GM23248 (cell line): ENCODE measurements around the gene CCDC149. TPM values are rescaled to one million over a fixed set of nuclear protein-coding genes. Genes with fewer than 3 reads are reported as not detected.

Source experiments
- DNase-seq: peaks from one replicate; pipeline ENCODE4 v3.0.0-alpha.2; 2015
- H2AFZ ChIP-seq: fragments of 200-600 bp; sonication (generic); 2 replicates; pipeline ENCODE4 v1.6.1; 2016; ENCODE audit warnings: antibody characterized with exemption
- H3F3A ChIP-seq: fragments of 200-600 bp; sonication (generic); 2 replicates; pipeline ENCODE4 v1.6.1; 2016; ENCODE audit warnings: mild to moderate bottlenecking, antibody characterized with exemption, mixed run types; ENCODE audit not compliant: insufficient read depth
- H3K27ac ChIP-seq: fragments of 200-600 bp; sonication (generic); 2 replicates; pipeline ENCODE4 v1.5.1; 2016; ENCODE audit warnings: mild to moderate bottlenecking
- H3K27me3 ChIP-seq: fragments of 200-600 bp; sonication (generic); replicated peaks from 2 replicates; pipeline ENCODE4 v1.6.1; 2016; ENCODE audit warnings: mild to moderate bottlenecking; ENCODE audit not compliant: insufficient read depth
- H3K36me3 ChIP-seq: fragments of 200-600 bp; sonication (generic); 2 replicates; pipeline ENCODE4 v1.6.1; 2016; ENCODE audit warnings: low read depth, mild to moderate bottlenecking
- H3K4me1 ChIP-seq: fragments of 200-600 bp; sonication (generic); 2 replicates; pipeline ENCODE4 v1.6.1; 2016; ENCODE audit warnings: mild to moderate bottlenecking; ENCODE audit not compliant: insufficient read depth
- H3K4me2 ChIP-seq: fragments of 200-600 bp; sonication (generic); one replicate; pipeline ENCODE4 v1.6.1; 2016; ENCODE audit warnings: mild to moderate bottlenecking; ENCODE audit not compliant: unreplicated experiment
- H3K4me3 ChIP-seq: fragments of 200-600 bp; sonication (generic); 2 replicates; pipeline ENCODE4 v1.5.1; 2016; ENCODE audit warnings: mild to moderate bottlenecking
- H3K79me2 ChIP-seq: fragments of 200-600 bp; sonication (generic); 2 replicates; pipeline ENCODE4 v1.6.1; 2016; ENCODE audit warnings: mild to moderate bottlenecking; ENCODE audit not compliant: insufficient read depth
- H3K9ac ChIP-seq: fragments of 200-600 bp; sonication (generic); 2 replicates; pipeline ENCODE4 v1.6.1; 2016; ENCODE audit warnings: mild to moderate bottlenecking
- H3K9me2 ChIP-seq: fragments of 200-600 bp; sonication (generic); 2 replicates; pipeline ENCODE4 v1.6.1; 2016; ENCODE audit warnings: mixed run types, mild to moderate bottlenecking, moderate library complexity; ENCODE audit not compliant: insufficient read depth
- H3K9me3 ChIP-seq: fragments of 200-600 bp; sonication (generic); one replicate; pipeline ENCODE4 v1.6.1; 2017; ENCODE audit warnings: low read depth
- H4K20me1 ChIP-seq: fragments of 200-600 bp; sonication (generic); 2 replicates; pipeline ENCODE4 v1.6.0; 2016; ENCODE audit not compliant: insufficient read depth
- EZH2 ChIP-seq: fragments of 200-600 bp; sonication (generic); IDR thresholded peaks from 2 replicates; pipeline ENCODE4 v1.6.1; 2018; ENCODE audit warnings: antibody characterized with exemption, mild to moderate bottlenecking; ENCODE audit not compliant: insufficient read depth, poor library complexity, severe bottlenecking
- EZH2phosphoT487 ChIP-seq: fragments of 200-600 bp; sonication (generic); IDR thresholded peaks from 2 replicates; pipeline ENCODE4 v1.6.1; 2018; ENCODE audit warnings: antibody characterized with exemption, moderate library complexity, mild to moderate bottlenecking, low read depth; ENCODE audit not compliant: insufficient read depth
- WGBS, 2 experiments: methylation state at CpG; one replicate each; pipeline ENCODE4 v1.1.6; 2015 to 2017; ENCODE audit warnings: low lambda C conversion rate in 2 of 2, low coverage in 1 of 2; ENCODE audit errors: missing lambda C conversion rate in 2 of 2; 5-methylcytosine and 5-hydroxymethylcytosine counted together
- in situ Hi-C: fragments of 300-500 bp; cut with MboI; formaldehyde crosslinking; loops from 2 replicates; pipeline ENCODE4 v1.15.0; 2020
- polyA plus RNA-seq: library from polyadenylated mRNA; unstranded; fragments of >200 nt; fragmentation: Nextera tagmentation; extraction: Ambion mirVana; gene quantifications from 2 replicates; pipeline ENCODE4 v1.2.1, GENCODE V29; 2016
- small RNA-seq: library from RNA; depleted of rRNA; stranded (forward); fragments of <200 nt; gene quantifications from one replicate; pipeline ENCODE3, GENCODE V24; 2014; ENCODE audit warnings: low read depth, low replicate concordance
- total RNA-seq: library from RNA; depleted of rRNA; stranded (reverse); fragments of >200 nt; shearing (Covaris generic); gene quantifications from 2 replicates; pipeline ENCODE4 v1.2.3, GENCODE V29; 2014; rRNA removed

CCDC149 gene
- total and polyA plus RNA-seq, 2 experiments from 2014 or later = 6.1 to 9.7 TPM

GRCh38 chr4:24765376-24765988 lies 147.4 kb downstream of the CCDC149 start:
- H3K4me2 ChIP-seq = peak overlapping the region; percentile 26
- no peak overlapping the region for H3K27ac ChIP-seq
- no peak overlapping the region for H3K4me3 ChIP-seq
- H3K9me2 ChIP-seq = no peaks in the 10 kb centered on the region
- 15% methylated on average over 4 of the region's 4 CpGs for WGBS, 2 experiments
- H3K9me3 ChIP-seq = no peaks in the 10 kb centered on the region
- no peak overlapping the region for H2AFZ ChIP-seq
- H3K4me1 ChIP-seq = peaks cover 30% of the 10 kb centered on the region
- no peaks in the 10 kb centered on the region for H3K79me2 ChIP-seq
- peaks cover 11% of the 10 kb centered on the region; the same call in 1 of the 2 replicates for H3F3A ChIP-seq
- no peaks in the 10 kb centered on the region for H3K27me3 ChIP-seq
- H3K36me3 ChIP-seq = no peaks in the 10 kb centered on the region
- no peak overlapping the region for H3K9ac ChIP-seq
- DNase-seq = peak; percentile 82
- TF ChIP-seq EZH2 (no peak), EZH2phosphoT487 (no peak)
- in situ Hi-C loops = no loop called here
- H4K20me1 ChIP-seq = no peaks in the 10 kb centered on the region

GRCh38 chr4:24764345-24764744 lies 148.5 kb downstream of the CCDC149 start:
- no peaks in the 10 kb centered on the region for H3K79me2 ChIP-seq
- no peaks in the 10 kb centered on the region for H3K27me3 ChIP-seq
- no peak overlapping the region for H3K4me2 ChIP-seq
- no peak for DNase-seq
- H3K36me3 ChIP-seq = no peaks in the 10 kb centered on the region
- 51 to 52% methylated on average over 3 of the region's 3 CpGs for WGBS, 2 experiments
- in situ Hi-C loops = no loop called here
- no peaks in the 10 kb centered on the region for H3K9me3 ChIP-seq
- peaks cover 19% of the 10 kb centered on the region for H3K4me1 ChIP-seq
- no peak overlapping the region for H3K27ac ChIP-seq
- no peak overlapping the region for H3K9ac ChIP-seq
- no peak overlapping the region for H3K4me3 ChIP-seq
- no peaks in the 10 kb centered on the region for H4K20me1 ChIP-seq
- 0 out of 2 replicates have a peak, but pooled peaks cover under 1% of the 10 kb centered on the region for H3F3A ChIP-seq
- no peaks in the 10 kb centered on the region for H3K9me2 ChIP-seq
- H2AFZ ChIP-seq = no peak overlapping the region
- no peak for TF ChIP-seq EZH2phosphoT487
- no peak for TF ChIP-seq EZH2

GRCh38 chr4:24763631-24764297 lies 149.1 kb downstream of the CCDC149 start:
- Histone ChIP-seq H3F3A (no peaks in the 10 kb centered on the region), H3K9me3 (no peaks in the 10 kb centered on the region), H3K4me3 (no peak overlapping the region), H3K27ac (peak overlapping the region; percentile 20; the same call in 1 of the 2 replicates), H3K79me2 (no peaks in the 10 kb centered on the region), H3K9me2 (no peaks in the 10 kb centered on the region), H3K36me3 (no peaks in the 10 kb centered on the region), H3K9ac (0 out of 2 replicates have a peak overlapping the region, but pooled peaks have one; percentile 2), H3K27me3 (no peaks in the 10 kb centered on the region), H4K20me1 (no peaks in the 10 kb centered on the region), H3K4me2 (peak overlapping the region; percentile 14), H2AFZ (no peak overlapping the region), H3K4me1 (peaks cover 13% of the 10 kb centered on the region; the same call in 1 of the 2 replicates)
- in situ Hi-C loops = no loop called here
- 21 to 24% methylated on average over 5 of the region's 5 CpGs for WGBS, 2 experiments
- peak; percentile 58 for DNase-seq
- TF ChIP-seq EZH2phosphoT487 (no peak), EZH2 (no peak)

Small RNA genes lying within 50 kb of the gene (small RNA-seq; reads per million reads assigned to genes)
- gene AC006390.1 = not detected

Other genes starting within 250 kb of the CCDC149 start
- gene SOD3, start 117.5 kb downstream of the CCDC149 start, total RNA-seq = 3.8 and 8.2 TPM in 2 replicates
- gene SOD3, start 117.5 kb downstream of the CCDC149 start, polyA plus RNA-seq = 9.2 and 10.1 TPM in 2 replicates
- not detected in 2 replicates for gene LGI2, start 117.9 kb upstream of the CCDC149 start, total RNA-seq
- not detected in 2 replicates for gene LGI2, start 117.9 kb upstream of the CCDC149 start, polyA plus RNA-seq
- gene SEPSECS, start 247.4 kb upstream of the CCDC149 start, total RNA-seq = 4.9 and 7.6 TPM in 2 replicates
- gene SEPSECS, start 247.4 kb upstream of the CCDC149 start, polyA plus RNA-seq = 4.3 and 4.9 TPM in 2 replicates